Kidney tubule cell (primary cell): ENCODE data around the gene LTBP1.

Source experiments
- DNase-seq: peaks from one replicate; pipeline ENCODE4 v3.0.0-alpha.2; 2018; ENCODE audit warnings: low spot score

The LTBP1 gene

GRCh38 chr2:33197198-33197938 is 250.6 kb downstream of the LTBP1 start:
- no peak for DNase-seq

- DNase-seq = no peak
These were observed 256.1 kb downstream of the LTBP1 start for GRCh38 chr2:33202641-33203522.

GRCh38 chr2:33204945-33205344 is 258.2 kb downstream of the LTBP1 start:
- no peak for DNase-seq

GRCh38 chr2:33205693-33206434 is 259.1 kb downstream of the LTBP1 start:
- peak; percentile 56 for DNase-seq

DNA sequence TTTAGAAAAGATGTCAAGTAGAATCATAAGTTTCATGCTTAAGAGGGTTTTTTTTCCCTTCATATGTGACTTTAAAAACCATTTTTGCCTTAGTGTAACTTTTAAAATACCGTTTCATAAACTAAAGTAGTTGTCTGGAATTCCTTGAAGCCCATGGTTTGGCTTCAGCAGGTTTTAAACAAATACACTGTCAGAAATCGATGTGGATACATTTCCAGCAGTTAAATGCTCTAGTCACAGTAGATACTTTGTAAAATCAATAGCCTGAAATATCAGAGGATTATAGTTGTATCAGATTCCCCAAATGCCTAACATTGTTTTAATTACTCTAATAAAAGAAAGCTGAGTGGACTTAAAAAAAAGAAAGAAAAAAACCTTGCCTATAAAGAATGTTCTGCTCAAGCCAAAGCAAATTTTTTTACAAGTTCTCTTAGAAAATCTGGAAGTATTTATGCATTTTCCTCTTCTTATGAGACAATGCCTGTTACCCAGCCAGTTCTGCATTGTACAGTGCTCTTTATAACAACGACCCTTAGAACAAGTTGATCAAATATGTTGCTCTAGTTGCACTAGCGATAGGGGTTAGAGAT is 260.5 kb downstream of the LTBP1 start:
- DNase-seq = no peak

DNA sequence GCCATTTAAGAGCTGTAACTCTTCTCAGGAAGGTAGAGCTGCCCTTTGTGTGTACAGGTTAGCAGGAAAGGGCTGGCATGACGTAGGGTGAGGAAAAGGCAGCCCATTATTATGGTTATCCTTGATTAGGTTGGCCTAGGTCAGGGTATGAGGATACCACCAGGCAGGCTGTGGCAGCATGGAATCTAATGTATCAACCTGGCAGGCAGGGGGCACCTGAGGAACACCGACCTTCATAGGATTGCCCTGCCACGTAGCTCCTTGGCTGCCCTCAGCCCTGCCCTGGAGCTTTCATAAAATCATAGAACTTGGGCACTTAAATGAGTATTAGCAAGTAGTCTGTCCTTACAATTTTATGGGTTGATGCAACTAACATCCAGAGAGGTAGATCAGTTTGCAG is 261.6 kb downstream of the LTBP1 start:
- DNase-seq = no peak

DNA sequence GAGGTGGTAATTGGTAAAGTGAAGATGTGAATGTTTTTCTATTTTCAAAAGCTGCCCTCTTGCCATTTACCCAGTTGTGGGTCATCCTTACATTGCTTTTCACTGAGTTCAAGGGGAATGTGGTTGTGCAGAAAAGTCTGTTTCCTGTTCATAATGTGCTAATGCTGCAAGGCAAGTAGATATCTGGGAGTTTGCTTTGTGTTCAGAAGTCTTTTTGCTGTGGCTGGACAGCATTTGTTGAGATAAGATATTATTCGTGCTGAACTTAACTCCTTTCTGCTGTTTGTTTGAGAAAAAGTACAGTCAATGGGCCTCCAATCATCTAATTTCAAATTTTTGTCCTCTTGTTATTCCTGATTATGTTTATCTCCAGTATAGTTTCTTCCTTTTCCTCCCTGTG is 263.2 kb downstream of the LTBP1 start:
- DNase-seq = peak; percentile 22

DNA sequence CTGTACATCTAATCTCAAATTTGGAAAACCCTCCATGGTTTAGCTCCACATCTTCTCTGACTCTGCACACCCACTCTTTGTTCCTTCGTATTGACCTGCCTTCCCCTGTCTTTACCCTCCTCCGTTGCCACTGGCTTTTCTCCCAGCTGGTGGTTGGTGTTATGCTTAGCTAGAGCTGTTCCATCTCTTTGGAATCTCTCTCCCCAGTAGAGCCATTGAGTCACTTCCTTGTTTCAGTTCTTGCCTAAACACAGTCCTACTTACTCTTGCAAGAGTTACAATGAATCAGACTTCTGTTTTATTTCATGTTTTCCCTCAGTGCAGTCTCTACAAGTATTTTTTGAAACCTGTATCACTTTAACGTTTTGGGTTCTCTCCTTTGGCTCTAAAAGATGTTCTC is 263.9 kb downstream of the LTBP1 start:
- DNase-seq = peak; percentile 95

- peak; percentile 29 for DNase-seq
These were observed 265.4 kb downstream of the LTBP1 start for GRCh38 chr2:33212151-33212550.

GRCh38 chr2:33213244-33213643 is 266.5 kb downstream of the LTBP1 start:
- peak; percentile 25 for DNase-seq

DNA sequence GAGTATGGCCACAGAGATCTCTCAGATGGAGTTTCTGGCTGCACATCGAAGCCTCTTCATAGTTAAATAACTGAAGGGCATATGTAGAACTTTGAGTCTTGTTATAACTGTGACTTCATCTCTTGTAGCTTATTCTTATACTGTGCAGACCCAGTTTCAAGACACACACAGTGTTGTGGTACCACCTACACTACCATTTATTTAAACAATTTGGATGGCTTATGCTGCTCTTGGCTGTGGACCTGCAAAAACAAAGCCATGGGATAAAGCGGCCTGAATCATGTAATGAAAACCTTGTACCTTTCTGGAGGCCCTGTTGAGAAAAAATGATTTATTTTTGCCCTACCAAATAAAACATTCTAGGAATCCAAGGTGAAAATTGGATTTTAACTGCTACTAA is 266.9 kb downstream of the LTBP1 start:
- DNase-seq = no peak

- DNase-seq = no peak
These were observed 267.7 kb downstream of the LTBP1 start for GRCh38 chr2:33214436-33214835.

DNA sequence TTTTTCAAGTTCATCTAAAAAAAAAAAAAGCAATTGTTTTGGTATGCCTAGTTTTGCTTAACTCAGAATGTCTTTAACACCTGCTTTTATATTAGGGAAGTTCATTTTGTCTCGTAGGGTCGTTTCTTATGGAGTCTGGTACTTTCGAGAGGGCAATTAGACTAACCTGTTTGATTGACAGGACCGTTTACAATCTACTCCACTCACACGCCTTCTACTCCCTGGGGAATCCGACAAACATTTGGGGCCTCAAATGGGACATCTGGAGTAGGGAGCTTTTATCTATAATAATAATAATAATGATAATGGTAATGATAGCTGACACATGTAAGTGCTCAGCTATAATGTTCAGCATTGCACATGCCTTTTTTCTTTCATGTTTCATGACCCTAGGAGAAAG is 268.1 kb downstream of the LTBP1 start:
- DNase-seq = no peak

DNA sequence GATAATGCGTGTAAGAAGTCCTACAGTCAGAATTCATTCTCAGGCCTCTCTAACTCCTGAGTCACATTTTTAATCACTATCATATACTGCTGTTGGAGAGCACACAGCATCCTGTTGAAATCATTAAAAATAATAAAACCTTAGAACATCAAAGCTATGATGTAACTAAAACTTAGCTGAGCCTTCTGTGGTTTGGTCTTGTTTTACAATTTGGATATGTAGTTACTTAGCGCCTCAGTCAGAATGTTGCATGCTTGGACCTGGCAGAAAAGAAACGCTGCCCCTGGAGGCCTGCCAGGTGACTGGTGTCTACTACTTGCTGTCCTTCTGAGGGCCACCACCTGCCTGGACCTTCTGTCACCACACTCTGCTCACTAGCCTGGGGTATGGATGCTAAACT is 268.5 kb downstream of the LTBP1 start:
- peak; percentile 29 for DNase-seq

GRCh38 chr2:33215983-33216382 is 269.2 kb downstream of the LTBP1 start:
- no peak for DNase-seq

GRCh38 chr2:33216508-33217182 is 269.9 kb downstream of the LTBP1 start:
- no peak for DNase-seq

GRCh38 chr2:33217406-33217805 is 270.7 kb downstream of the LTBP1 start:
- DNase-seq = no peak

- DNase-seq = no peak
These were observed 272.4 kb downstream of the LTBP1 start for GRCh38 chr2:33219114-33219513.

GRCh38 chr2:33219850-33220275 is 273.1 kb downstream of the LTBP1 start:
- DNase-seq = peak; percentile 49

GRCh38 chr2:33220533-33220932 is 273.8 kb downstream of the LTBP1 start:
- no peak for DNase-seq

DNA sequence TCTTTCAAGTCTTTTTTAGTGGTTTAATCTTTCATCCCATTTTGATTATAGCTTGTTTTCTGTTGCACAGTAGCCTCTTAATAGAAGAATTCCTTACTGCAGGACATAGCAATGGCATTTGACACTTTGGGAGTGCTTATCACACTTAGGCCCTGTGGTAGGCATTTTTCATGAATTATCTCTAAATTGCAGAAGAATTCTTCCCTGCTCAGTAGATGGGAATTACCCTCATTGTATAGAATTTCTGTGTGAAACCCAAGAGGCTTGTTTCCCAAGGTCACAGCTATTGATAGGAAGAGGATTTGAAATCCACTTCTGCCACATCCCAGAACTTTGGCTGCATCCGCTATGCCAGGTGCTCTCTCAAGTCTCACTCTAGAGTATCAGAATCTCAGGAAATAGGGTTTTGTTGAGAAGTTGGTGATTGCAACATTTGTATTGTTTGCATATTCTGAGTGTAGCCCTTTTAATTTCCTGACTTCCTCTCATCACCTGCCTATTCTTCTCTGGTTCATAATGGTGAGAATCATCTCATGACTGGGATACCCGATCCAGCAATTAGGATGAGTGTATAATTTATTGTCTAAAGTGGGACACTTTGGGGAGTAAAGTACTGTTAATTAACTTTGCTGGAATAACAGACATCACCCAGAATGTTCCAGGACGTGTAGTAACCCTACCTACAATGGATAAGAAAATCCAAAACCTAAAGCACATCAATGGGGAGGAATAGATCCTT is 274.5 kb downstream of the LTBP1 start:
- DNase-seq = no peak
